Activated T-helper 1 cell treated with anti-CD3 and anti-CD28 coated beads, Interleukin-12 subunit alpha, Interleukin-12 subunit beta, Interleukin-2, Interleukin-4 antibody, amounts not matched to agents 30 ng/mL and 10 ng/mL and 1 ng/mL, durations not matched to agents 14 hours and 24 hours and 36 hours (primary cell): ENCODE results near the gene UNC13B. TPM values are rescaled to one million over a fixed set of nuclear protein-coding genes. Genes with fewer than 3 reads are reported as not detected.

Experiments
- DNase-seq: peaks from one replicate; pipeline ENCODE4 v3.0.0; 2021; ENCODE audit warnings: low spot score
- H3K27ac Mint-ChIP-seq: one replicate; pipeline ENCODE4 v1.8.0; 2021; ENCODE audit warnings: mild to moderate bottlenecking, mixed read lengths
- H3K27me3 Mint-ChIP-seq: one replicate; pipeline ENCODE4 v1.8.0; 2022; ENCODE audit warnings: mild to moderate bottlenecking, moderate library complexity, mixed read lengths; ENCODE audit not compliant: insufficient read depth
- H3K36me3 Mint-ChIP-seq: one replicate; pipeline ENCODE4 v1.8.0; 2021; ENCODE audit warnings: low read depth, mixed read lengths
- H3K4me1 Mint-ChIP-seq: one replicate; pipeline ENCODE4 v1.8.0; 2021; ENCODE audit warnings: low read depth, mixed read lengths
- H3K4me3 Mint-ChIP-seq: one replicate; pipeline ENCODE4 v1.8.0; 2021; ENCODE audit warnings: mild to moderate bottlenecking, moderate library complexity, mixed read lengths
- H3K9me3 Mint-ChIP-seq: one replicate; pipeline ENCODE4 v1.8.0; 2021; ENCODE audit warnings: mixed read lengths
- intact Hi-C: fragments of 100-400 bp; cut with micrococcal nuclease; formaldehyde crosslinking; loops from one replicate; pipeline ENCODE4 v1.15.1; 2024
- total RNA-seq: library from RNA; stranded (reverse); gene quantifications from 2 replicates; pipeline ENCODE4 v1.2.3, GENCODE V29; 2022

Gene UNC13B
- total RNA-seq, 1 donor from 2014 or later = 0.41 TPM

- Mint-ChIP-seq H3K4me1 (peaks cover 6% of the 10 kb centered on the region), H3K9me3 (no peaks in the 10 kb centered on the region), H3K27me3 (peaks cover 4% of the 10 kb centered on the region), H3K4me3 (no peak overlapping the region), H3K36me3 (no peaks in the 10 kb centered on the region), H3K27ac (no peak overlapping the region)
- intact Hi-C loops = loop anchor here (5.0 kb wide), 1 partner anchor 160 kb away; the partner anchor contains the start of gene ATOSB
- DNase-seq = no peak
These were observed 115.3 kb downstream of the UNC13B start for GRCh38 chr9:35277171-35277520.

GRCh38 chr9:35277628-35278359 is 116.0 kb downstream of the UNC13B start:
- no peak overlapping the region for H3K4me3 Mint-ChIP-seq
- no peak for DNase-seq
- H3K4me1 Mint-ChIP-seq = peaks cover 6% of the 10 kb centered on the region
- intact Hi-C loops = loop anchor here (5.0 kb wide), 1 partner anchor 160 kb away; the partner anchor contains the start of gene ATOSB
- no peaks in the 10 kb centered on the region for H3K36me3 Mint-ChIP-seq
- no peaks in the 10 kb centered on the region for H3K9me3 Mint-ChIP-seq
- peaks cover 4% of the 10 kb centered on the region for H3K27me3 Mint-ChIP-seq
- no peak overlapping the region for H3K27ac Mint-ChIP-seq

- Mint-ChIP-seq H3K4me3 (no peak overlapping the region), H3K27ac (no peak overlapping the region), H3K27me3 (peaks cover 4% of the 10 kb centered on the region), H3K9me3 (no peaks in the 10 kb centered on the region), H3K4me1 (peaks cover 6% of the 10 kb centered on the region), H3K36me3 (no peaks in the 10 kb centered on the region)
- DNase-seq = no peak
- intact Hi-C loops = loop anchor here (5.0 kb wide), 1 partner anchor 163 kb away; the partner anchor contains the start of gene ATOSB
These were observed 118.1 kb downstream of the UNC13B start for GRCh38 chr9:35279946-35280345.

- H3K4me1 Mint-ChIP-seq = peaks cover 6% of the 10 kb centered on the region
- no peak overlapping the region for H3K4me3 Mint-ChIP-seq
- no peak for DNase-seq
- peaks cover 4% of the 10 kb centered on the region for H3K27me3 Mint-ChIP-seq
- no peaks in the 10 kb centered on the region for H3K9me3 Mint-ChIP-seq
- no peaks in the 10 kb centered on the region for H3K36me3 Mint-ChIP-seq
- H3K27ac Mint-ChIP-seq = no peak overlapping the region
- intact Hi-C loops = no loop called here
These were observed 118.6 kb downstream of the UNC13B start for GRCh38 chr9:35280399-35280798.

- H3K36me3 Mint-ChIP-seq = no peaks in the 10 kb centered on the region
- no peaks in the 10 kb centered on the region for H3K9me3 Mint-ChIP-seq
- H3K4me3 Mint-ChIP-seq = no peak overlapping the region
These were observed 123.9 kb downstream of the UNC13B start for GRCh38 chr9:35285731-35286130.

GRCh38 chr9:35286381-35286780 is 124.6 kb downstream of the UNC13B start:
- Mint-ChIP-seq H3K4me1 (no peaks in the 10 kb centered on the region), H3K36me3 (no peaks in the 10 kb centered on the region), H3K9me3 (no peaks in the 10 kb centered on the region), H3K27me3 (peaks cover 4% of the 10 kb centered on the region), H3K27ac (no peak overlapping the region), H3K4me3 (no peak overlapping the region)
- intact Hi-C loops = no loop called here
- DNase-seq = no peak

More at GRCh38 chr9:35285731-35286130, 123.9 kb downstream of the UNC13B start:
- intact Hi-C loops = no loop called here
- DNase-seq = no peak
- H3K27me3 Mint-ChIP-seq = peaks cover 4% of the 10 kb centered on the region
- no peaks in the 10 kb centered on the region for H3K4me1 Mint-ChIP-seq
- H3K27ac Mint-ChIP-seq = no peak overlapping the region

- intact Hi-C loops = no loop called here
- H3K9me3 Mint-ChIP-seq = no peaks in the 10 kb centered on the region
- H3K27ac Mint-ChIP-seq = no peak overlapping the region
- no peak for DNase-seq
- no peak overlapping the region for H3K4me3 Mint-ChIP-seq
- H3K36me3 Mint-ChIP-seq = no peaks in the 10 kb centered on the region
- no peaks in the 10 kb centered on the region for H3K4me1 Mint-ChIP-seq
- peaks cover 2% of the 10 kb centered on the region for H3K27me3 Mint-ChIP-seq
These were observed 126.3 kb downstream of the UNC13B start for GRCh38 chr9:35287987-35288632.

- Mint-ChIP-seq H3K9me3 (no peaks in the 10 kb centered on the region), H3K4me3 (no peak overlapping the region), H3K4me1 (no peaks in the 10 kb centered on the region), H3K27ac (no peak overlapping the region), H3K36me3 (no peaks in the 10 kb centered on the region), H3K27me3 (peaks cover 2% of the 10 kb centered on the region)
- DNase-seq = no peak
- intact Hi-C loops = no loop called here
These were observed 127.0 kb downstream of the UNC13B start for GRCh38 chr9:35288778-35289177.

GRCh38 chr9:35293376-35293964 is 131.7 kb downstream of the UNC13B start:
- no peak for DNase-seq
- Mint-ChIP-seq H3K9me3 (no peaks in the 10 kb centered on the region), H3K4me1 (no peaks in the 10 kb centered on the region), H3K36me3 (no peaks in the 10 kb centered on the region), H3K4me3 (no peak overlapping the region), H3K27me3 (no peaks in the 10 kb centered on the region), H3K27ac (no peak overlapping the region)
- intact Hi-C loops = no loop called here

- DNase-seq = no peak
- Mint-ChIP-seq H3K4me1 (no peaks in the 10 kb centered on the region), H3K4me3 (no peak overlapping the region), H3K27ac (no peak overlapping the region), H3K27me3 (no peaks in the 10 kb centered on the region), H3K9me3 (no peaks in the 10 kb centered on the region), H3K36me3 (no peaks in the 10 kb centered on the region)
- intact Hi-C loops = no loop called here
These were observed 132.3 kb downstream of the UNC13B start for GRCh38 chr9:35294066-35294465.

GRCh38 chr9:35294556-35294955 is 132.7 kb downstream of the UNC13B start:
- no peaks in the 10 kb centered on the region for H3K27me3 Mint-ChIP-seq
- DNase-seq = no peak
- H3K9me3 Mint-ChIP-seq = no peaks in the 10 kb centered on the region
- no peak overlapping the region for H3K4me3 Mint-ChIP-seq
- intact Hi-C loops = no loop called here
- no peaks in the 10 kb centered on the region for H3K36me3 Mint-ChIP-seq
- H3K4me1 Mint-ChIP-seq = no peaks in the 10 kb centered on the region
- H3K27ac Mint-ChIP-seq = no peak overlapping the region

- H3K27me3 Mint-ChIP-seq = no peaks in the 10 kb centered on the region
- no peaks in the 10 kb centered on the region for H3K36me3 Mint-ChIP-seq
- no peak for DNase-seq
- H3K4me3 Mint-ChIP-seq = no peak overlapping the region
- no peak overlapping the region for H3K27ac Mint-ChIP-seq
- H3K9me3 Mint-ChIP-seq = no peaks in the 10 kb centered on the region
- H3K4me1 Mint-ChIP-seq = no peaks in the 10 kb centered on the region
- intact Hi-C loops = no loop called here
These were observed 133.7 kb downstream of the UNC13B start for GRCh38 chr9:35295369-35296036.

GRCh38 chr9:35303567-35303966 is 141.8 kb downstream of the UNC13B start:
- DNase-seq = no peak
- intact Hi-C loops = no loop called here
- Mint-ChIP-seq H3K4me1 (no peaks in the 10 kb centered on the region), H3K4me3 (no peak overlapping the region), H3K27me3 (peaks cover 35% of the 10 kb centered on the region), H3K36me3 (no peaks in the 10 kb centered on the region), H3K9me3 (peaks cover 3% of the 10 kb centered on the region), H3K27ac (no peak overlapping the region)
